GM19043 (cell line): ENCODE data around the gene UBL7.
"Not testable (repeated sequence)": the region's sequence is repeated elsewhere in the genome, so short reads cannot be mapped to it uniquely, and the experiment has no call there.

ENCODE experiments used
- ATAC-seq: cut with Tn5 transposase; IDR thresholded peaks from one replicate; pipeline ENCODE4 v1.9.1; 2021; ENCODE audit warnings: low read depth; ENCODE audit not compliant: unreplicated experiment

UBL7 gene, protein sequence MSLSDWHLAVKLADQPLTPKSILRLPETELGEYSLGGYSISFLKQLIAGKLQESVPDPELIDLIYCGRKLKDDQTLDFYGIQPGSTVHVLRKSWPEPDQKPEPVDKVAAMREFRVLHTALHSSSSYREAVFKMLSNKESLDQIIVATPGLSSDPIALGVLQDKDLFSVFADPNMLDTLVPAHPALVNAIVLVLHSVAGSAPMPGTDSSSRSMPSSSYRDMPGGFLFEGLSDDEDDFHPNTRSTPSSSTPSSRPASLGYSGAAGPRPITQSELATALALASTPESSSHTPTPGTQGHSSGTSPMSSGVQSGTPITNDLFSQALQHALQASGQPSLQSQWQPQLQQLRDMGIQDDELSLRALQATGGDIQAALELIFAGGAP

DNA sequence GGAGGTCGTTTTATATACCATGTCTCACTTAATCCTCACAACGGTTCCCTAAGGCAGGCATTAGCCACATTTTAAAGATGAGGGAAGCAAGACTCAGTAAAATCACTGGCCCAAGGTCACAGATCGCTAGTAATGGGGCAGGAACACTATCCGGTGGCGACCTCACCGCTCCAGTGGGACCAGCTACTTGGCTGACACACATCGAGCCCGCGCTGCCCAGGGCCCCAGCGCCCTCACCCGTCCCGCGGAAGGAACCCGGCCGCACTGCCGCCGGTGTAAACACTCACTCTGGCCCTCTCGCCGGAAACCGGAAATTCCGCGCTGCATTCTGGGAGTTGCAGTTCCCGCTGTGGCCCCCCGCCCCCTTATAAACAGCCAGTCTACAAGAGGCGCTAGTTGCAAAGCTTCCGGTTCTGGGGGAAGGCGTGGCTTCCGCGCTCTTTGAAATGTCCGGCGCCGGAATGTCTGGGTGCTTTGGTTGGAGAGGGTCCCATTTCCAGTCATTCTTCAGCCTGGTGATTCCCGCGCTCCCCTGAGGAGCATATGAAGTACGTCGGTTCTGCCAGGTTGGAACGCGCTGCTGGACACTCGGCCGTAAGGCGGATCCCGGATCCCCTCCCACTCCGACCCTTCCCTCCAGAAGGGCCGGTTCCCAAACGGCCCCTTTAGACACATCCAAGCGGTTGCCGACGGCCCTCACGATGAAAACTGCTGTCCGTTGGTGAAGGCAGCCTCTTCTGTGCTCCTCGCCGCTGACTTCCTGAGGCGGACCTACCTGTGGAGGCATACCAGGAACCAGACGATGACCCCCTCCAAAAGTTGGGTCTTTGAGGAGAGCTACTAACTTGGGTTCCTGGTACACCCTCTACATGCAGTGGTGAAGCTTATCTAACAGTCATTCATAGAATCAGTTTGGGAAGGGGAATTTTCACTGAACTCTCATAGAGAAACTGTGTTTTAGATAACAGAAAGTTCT lies at the start of gene UBL7:
Gene UBL7 (minus strand): TSS at position 290 of the 976 bp plus-strand sequence. CDS start 2,293 bp downstream, outside the sequence.
- peak; percentile 68 for ATAC-seq

DNA sequence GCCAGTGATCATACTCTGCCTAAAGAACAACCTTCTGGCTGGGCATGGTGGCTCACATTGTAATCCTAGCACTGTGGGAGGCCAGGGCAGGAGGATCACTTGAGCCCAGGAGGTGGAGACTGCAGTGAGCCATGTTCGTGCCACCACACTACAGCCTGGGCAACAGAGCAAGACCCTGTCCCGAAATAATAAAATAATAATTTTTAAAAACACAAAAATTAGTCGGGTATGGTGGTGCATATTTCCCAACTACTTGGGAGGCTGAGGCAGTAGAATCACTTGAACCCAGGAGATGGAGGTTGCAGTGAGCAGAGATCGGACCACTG lies 45.5 kb upstream of the UBL7 start:
- no peak for ATAC-seq

DNA sequence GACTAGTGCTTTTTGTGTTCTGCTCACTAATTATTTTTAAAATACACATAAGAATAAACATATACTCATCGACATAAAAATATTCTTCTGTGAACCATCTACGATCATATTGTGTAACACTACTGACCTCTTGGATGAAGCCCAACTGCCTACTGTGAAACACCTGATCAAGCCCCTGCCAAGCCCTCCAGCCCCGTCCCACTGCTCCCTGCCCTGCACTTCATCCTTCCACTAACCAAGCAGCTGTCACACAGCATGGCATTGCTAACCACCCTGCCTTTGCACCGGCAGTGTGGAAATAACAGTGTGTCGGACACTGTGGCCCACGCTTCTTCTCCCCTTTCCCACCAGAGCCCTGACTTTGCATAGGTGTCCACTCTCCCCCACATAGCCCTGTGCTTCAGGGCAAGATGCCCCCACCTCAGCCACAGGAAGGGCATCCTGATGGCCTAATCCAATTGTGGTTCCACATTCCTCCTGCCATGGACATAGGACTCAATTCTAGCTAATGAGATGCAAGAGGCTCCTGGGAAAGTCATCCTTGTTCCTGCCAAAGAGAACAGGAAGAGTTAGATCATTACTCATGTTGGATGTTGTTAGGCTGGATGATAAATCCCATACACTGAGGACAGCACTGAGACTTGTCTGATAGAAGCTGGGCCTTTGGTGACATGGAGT lies 45.0 kb upstream of the UBL7 start:
- ATAC-seq: no peak

DNA sequence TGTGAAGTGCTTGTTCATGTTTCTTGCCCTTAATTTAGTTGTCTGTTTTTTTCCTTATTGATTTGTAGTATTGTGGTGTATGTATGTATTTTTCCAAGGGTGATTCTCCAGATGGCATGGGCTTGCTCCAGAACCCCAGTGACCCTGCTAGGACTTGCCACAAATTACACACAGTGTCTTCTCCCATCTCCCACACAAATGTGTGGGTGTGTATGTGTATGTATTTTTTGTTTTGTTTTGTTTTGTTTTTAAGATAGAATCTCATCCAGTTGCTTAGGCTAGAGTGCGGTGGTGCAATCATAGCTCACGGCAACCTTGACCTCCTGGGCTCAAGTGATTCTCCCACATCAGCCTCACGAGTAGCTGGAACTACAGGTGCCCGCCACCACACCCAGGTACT lies 43.9 kb upstream of the UBL7 start:
- no peak for ATAC-seq

DNA sequence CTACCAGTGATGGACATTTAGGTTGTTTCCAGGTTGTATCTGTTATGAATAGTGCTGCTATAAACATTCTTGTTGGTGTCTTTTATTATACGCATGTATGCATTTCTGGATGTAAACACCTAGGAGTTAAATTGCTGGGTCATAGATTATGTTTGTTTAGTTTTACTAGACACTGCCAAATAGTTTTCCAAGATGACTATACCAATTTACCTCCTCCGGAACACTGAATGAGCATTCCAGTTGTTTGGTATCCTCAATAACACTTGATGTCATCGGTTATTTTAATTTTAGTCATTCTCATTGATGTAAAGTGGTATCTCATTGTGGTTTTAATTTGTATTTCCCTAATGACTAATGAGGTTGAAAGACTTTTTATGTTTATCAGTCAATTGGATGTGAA lies 43.5 kb upstream of the UBL7 start:
- no peak for ATAC-seq

DNA sequence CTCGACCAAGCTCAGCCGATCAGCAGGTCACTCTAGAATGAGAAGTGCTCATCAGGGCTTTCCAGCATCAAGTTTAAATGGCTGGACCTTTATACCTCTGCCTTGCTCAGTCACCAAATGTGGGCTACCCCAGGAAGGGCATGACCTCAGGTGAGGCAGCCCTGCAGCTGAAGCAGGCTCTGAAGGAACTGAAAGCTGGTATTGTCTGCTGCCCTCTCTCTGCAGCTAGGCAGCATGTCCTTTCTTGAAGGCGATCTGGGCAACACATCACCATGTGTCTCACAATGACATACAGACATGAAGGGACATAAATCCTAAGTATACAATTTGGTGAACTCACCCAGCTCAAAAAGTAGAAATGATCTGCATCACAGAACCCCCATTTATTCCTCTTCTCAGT lies 41.3 kb upstream of the UBL7 start:
- ATAC-seq: no peak

DNA sequence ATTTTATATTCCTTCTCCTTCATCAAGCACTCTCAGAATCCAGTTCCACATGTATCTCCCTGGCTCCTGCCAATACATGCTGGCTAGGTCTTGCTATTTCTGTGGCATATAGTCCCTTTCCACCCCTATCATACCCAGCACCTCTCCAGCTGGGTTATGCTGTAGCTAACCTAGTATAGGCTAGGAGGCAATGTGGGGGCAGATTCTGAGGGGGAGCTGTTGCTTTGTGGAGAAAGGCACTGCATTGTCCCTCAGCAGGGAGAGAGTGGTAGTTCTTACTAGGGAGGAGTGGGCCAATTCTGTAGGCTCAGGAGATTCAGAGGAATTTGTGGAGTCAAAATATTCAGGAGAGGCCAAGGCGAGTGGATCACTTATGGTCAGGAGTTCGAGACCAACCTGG lies 39.4 kb upstream of the UBL7 start:
- ATAC-seq: no peak

DNA sequence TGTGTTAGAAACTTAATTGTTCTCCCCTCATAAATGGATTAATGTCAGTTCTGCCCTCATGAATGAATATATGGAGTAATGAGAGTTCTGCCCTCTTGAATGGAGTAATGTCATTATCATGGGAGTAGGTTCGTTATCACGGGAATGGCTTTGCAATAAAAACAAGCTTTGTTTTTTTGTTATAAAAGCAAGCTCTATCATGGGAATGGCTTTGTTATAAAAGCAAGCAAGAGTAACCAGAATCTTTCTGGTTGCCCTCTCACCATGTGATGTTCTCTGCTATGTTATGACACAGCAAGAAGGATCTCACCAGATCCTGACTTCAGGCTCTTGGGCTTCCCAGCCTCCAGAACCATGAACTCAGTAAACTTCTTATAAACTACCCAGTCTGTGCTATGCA lies 38.4 kb upstream of the UBL7 start:
- no peak for ATAC-seq

DNA sequence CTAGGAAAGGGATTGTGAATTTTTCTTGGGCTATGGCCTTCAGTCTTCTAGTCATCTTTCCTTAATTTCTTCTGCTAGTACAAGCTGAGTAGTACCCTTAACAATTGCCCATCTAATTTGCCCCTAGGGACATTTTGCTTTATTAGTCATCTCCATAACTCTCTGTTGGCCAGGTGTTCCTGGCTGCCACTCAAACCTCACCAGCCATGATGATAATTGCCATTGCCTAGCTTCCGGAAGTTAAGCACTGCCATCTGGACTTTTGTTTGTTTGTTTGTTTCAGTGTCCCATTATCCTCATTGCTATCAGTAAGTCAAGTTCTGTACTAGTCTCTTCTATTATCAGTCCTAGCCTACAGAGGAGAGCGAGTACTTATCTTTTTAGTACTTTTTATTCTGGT lies 36.6 kb upstream of the UBL7 start:
- no peak for ATAC-seq

DNA sequence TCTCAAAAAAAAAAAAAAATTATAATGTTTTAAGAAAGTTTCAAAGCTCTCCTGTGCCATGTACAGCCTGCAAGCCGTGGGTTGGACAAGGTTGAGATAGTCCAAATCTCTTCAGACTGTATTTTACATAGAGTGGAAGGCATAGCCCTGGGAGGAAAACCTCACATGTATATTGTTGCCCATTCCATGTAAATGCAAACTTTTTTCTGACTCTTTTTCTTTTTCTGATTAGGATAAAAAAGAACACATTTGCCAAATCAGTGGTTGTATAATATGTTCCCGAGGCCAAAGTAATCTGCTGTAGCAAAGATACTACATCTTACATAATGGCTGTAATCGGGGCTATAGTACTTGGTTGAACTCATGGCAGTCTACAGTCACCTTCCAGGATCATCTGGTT lies 35.7 kb upstream of the UBL7 start:
- no peak for ATAC-seq

DNA sequence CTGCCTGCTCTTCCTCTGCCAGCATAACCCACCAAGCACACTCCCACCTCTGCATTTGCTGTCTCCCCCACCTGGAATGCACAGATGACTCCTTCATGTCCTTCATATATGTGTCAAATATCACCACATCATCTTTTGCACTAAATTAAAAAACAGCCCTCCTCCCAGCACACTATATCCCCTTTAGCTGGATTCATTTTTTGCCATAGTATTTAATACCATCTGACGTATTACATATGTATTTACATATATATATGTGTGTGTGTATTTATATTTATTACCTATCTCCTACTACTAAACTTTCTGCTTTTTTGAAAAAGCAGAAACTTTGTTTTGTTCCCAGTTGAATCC lies 29.4 kb upstream of the UBL7 start:
- ATAC-seq: no peak

DNA sequence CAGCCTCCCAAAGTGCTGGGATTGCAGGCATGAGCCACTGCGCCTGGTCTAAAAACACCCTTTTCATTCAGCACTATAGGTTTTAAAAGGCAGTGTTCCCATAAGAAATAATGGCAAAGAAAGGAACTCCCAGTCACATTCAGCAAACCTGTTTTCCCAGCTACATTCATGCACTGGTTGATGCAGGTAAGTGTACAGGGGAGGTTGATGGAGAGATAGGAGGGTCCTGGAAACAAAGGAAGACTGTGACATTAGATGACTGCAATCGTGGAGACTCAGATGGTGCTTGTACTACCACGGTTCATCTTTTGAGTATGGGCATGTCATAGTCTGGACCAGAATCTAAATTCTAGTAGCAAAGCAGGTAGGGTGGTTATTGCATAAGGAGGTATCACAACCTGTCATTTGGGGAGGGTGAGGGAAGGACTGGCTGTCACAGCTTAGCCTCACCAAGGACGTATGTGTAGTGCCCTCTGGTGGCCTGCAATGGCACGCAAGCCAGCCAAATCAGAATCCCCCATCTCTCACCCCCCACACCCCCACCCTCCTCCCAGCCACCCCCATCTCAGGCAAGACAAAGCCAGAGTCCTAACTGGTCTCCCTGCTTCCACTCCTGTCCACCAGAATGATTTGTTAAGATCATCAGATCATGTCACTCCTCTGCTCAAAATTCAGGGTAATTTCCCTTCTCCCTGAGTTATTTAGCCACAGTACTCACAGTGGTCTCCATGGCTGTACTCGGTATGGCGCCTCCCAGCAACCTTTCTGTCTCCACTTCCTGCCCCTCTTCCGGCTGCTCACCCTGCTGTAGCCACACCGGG lies 28.8 kb upstream of the UBL7 start:
- ATAC-seq: peak; percentile 71

DNA sequence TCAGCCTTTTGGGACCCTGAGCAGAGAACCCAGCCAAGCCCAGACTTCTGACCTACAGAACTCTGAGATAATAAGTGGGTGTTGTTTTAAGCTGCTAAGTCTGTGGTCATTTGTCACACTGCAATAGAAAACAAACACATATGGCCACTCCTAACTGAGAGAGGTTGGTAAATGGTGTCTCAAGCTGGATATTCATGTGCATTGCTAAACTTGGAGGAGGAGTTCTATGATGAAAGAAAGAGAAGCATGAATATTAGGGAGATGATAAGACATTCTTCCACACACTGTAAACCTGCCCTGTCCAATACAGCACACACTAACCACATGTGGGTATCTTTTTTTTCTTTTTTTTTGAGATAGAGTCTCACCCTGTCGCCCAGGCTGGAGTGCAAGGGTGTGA lies 27.8 kb upstream of the UBL7 start:
- ATAC-seq: no peak

DNA sequence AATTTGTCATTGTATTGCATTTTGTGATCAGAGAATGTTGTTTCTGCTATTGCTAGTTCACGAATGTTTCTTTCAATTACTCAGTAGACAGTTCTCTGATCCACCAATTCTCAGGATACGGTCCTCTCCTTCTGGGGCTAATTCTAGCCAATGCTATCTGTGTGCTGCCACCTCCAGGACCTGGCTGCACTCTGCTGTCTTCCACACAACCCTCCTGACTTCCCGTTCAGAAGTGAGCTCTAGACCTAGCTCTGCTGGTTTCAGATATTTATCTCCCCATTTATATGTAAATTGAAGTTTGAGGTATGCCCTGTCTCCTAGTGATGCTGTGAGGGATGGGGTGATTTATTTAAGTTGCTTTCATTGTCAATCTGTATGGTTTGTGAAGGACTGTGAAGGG lies 21.7 kb upstream of the UBL7 start:
- no peak for ATAC-seq

DNA sequence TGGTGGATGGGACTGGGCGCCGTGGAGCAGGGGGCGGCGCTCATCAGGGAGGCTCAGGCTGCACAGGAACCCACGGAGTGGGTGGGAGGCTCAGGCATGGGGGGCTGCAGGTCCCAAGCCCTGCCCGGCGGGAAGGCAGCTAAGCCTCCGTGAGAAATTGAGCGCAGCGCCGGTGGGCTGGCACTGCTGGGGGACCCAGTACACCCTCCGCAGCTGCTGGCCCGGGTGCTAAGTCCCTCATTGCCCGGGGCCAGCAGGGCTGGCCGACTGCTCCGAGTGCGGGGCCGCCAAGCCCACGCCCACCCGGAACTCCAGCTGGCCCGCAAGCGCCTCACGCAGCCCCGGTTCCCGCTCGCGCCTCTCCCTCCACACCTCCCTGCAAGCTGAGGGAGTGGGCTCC lies 19.4 kb upstream of the UBL7 start:
- not testable (repeated sequence) for ATAC-seq

DNA sequence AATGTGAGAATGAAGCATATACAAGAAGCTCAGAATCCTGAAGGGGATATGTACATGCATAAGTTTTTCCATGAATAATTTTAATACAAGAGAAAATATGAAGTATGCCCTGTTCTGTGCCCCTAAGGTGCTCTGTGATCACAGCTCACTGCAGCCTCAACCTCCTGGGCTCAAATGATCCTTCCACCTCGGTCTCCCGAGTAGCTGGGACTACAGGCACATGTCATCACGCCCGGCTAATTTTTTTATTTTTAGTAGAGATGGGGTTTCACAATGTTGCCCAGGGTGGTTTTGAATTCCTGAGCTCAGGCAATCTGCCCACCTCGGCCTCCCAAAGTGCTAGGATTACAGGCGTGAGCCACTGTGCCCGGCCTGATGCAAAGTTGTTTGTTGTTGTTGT lies 10.7 kb upstream of the UBL7 start:
- not testable (repeated sequence) for ATAC-seq

DNA sequence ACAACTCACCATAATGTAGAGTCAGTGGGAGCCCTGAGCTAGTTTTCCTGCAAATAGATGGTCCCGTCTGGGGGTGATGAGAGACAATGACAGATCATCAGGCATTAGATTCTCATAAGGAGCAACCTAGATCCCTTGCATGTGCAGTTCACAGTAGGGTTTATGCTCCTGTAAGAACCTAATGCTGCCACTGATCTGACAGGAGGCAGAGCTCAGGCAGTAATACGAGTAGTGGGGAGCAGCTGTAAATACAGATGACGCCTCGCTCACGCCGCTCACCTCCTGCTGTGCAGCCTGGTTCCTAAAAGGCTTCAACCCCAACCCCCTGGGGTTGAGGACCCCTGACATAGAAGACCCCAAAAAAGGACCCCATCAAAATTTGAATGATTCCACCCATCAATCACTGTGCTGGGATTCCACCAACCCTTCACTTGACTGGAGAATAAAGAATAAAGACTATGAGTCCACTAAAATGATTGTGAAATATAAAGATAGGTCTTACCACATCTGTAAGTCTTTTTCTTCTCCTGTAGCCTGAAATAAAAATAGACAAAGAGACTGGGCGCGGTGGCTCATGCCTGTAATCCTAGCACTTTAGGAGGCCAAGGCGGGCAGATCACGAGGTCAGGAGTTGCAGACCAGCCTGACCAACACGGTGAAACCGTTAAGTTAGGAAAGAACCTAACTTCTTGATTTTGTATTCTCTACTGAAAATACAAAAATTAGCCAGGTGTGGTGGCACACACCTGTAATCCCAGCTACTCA lies 9.9 kb upstream of the UBL7 start:
- no peak for ATAC-seq

DNA sequence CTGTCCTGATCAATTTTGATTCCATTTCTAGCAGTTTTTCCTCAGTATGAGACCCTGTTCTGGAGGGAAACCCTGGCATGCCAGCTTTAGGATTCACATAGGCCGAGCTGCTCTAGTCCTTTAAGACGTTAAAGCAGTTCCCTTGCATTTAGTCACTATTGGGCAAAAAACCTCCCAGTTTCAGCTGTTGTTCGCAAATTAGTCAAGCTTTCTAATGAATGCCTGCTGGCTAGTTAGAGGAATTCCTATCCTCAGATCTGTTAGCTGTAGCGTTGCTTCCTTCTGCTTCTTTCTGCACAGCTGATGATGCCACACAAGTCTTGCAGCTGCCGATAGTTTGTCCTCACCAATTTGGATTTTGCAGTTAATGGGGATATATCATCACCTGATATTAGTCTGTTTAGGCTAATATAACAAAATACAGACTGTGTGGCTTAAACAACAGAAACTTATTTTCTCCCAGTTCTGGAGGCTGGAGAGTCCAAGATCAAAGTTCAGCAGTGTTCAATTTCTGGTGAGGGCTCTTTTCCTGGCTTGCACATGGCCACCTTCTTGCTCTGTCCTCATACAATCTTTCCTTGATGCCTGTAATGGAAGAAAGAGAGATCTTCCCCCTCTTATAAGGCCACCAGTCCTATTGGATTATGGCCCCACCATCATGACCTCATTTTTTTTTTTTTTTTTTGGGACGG lies 7.5 kb upstream of the UBL7 start:
- ATAC-seq: no peak

DNA sequence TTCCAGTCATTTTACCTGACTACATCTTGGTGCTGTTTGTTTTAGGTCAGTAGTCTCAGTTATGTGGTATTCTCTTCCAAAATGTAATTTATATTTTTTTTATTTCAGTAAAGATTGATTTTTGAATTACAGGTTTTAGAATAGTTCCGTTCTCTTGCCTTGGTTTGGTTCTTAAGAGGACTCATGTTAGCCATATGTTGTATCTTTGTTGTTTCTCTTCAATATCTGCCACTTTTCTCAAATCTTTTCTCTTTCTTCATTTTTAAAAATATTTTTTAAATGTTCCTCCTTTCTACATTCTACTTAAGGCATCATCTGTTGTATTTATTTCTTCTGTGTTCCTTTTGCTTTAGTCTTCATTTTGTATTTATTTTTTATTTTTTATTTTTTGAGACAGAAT lies 5.6 kb upstream of the UBL7 start:
- no peak for ATAC-seq
